ENCODE results near the gene SSB.

GRCh38 chr2:169803480-169803879 lies 4.8 kb downstream of the SSB start:
- TF ChIP-seq CTCF (IDR thresholded peaks at IDR 0.05) (no peak), EP300 (IDR thresholded peaks at IDR 0.05) (no peak), POLR2A (IDR thresholded peaks at IDR 0.05) (no peak)
